Gastroesophageal sphincter (tissue), 3 donors: ENCODE measurements around the gene NOTUM.

ENCODE experiments used
- CTCF ChIP-seq, 4 experiments: fragments of 200-600 bp in 2 of 4; fragments of 450-650 bp in 2 of 4; sonication (generic) in 1 of 4; IDR thresholded peaks; one replicate each; pipeline ENCODE4 v1.5.1; 2017 to 2019; ENCODE audit warnings: antibody characterized with exemption in 4 of 4, mild to moderate bottlenecking in 2 of 4, moderate library complexity in 2 of 4
- EP300 ChIP-seq: sonication (generic); formaldehyde crosslinking; IDR thresholded peaks from one replicate; pipeline ENCODE4 v1.6.1; 2017; ENCODE audit warnings: antibody characterized with exemption, mild to moderate bottlenecking
- POLR2A ChIP-seq, 2 donors: fragments of 450-650 bp; IDR thresholded peaks; one replicate each; pipeline ENCODE4 v1.6.1; 2017; ENCODE audit warnings: antibody characterized with exemption in 2 of 2, mild to moderate bottlenecking in 2 of 2, moderate library complexity in 1 of 2
- POLR2AphosphoS5 ChIP-seq: sonication (generic); formaldehyde crosslinking; IDR thresholded peaks from one replicate; pipeline ENCODE4 v1.6.1; 2017; ENCODE audit warnings: antibody characterized with exemption

GRCh38 chr17:82000803-82001570 lies 40.0 kb upstream of the NOTUM start:
- TF ChIP-seq POLR2AphosphoS5 (no peak), CTCF (IDR thresholded peaks at IDR 0.05) (no peak), EP300 (no peak), POLR2A (IDR thresholded peaks at IDR 0.05) (no peak)
